Stimulated activated CD4-positive, alpha-beta T cell treated with anti-CD3 and anti-CD28 coated beads, Interleukin-1b, Interleukin-23, amount 100 ng/mL, for 24 hours (primary cell): Measurements from ENCODE around the gene RANBP6.

Experiments used
- DNase-seq, 4 experiments: peaks; one replicate each; pipeline ENCODE4 v3.0.0-alpha.2; 2020; ENCODE audit warnings: low read depth in 4 of 4, low spot score in 1 of 4

The RANBP6 gene

GRCh38 chr9:6007058-6007769 is 8.2 kb downstream of the RANBP6 start:
- DNase-seq, result peak; percentile 5 to 97 (median 90)

DNA sequence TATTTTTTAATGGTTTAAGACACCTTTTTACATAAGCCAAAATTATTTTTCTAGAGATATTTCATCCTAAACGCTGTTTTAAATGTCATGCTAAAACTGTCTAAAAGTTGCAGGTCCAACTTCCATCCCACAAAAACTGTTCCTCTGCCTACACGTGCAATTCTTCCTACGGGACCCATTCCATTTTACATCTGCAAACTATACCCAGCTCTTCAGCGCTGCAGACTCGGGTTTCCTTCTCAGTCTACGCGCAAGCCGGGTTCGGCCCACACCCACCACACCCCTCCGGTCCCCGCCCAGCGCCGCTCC is 8.7 kb downstream of the RANBP6 start:
- DNase-seq, result peak in 1 of 4 experiments; percentile 89

DNA sequence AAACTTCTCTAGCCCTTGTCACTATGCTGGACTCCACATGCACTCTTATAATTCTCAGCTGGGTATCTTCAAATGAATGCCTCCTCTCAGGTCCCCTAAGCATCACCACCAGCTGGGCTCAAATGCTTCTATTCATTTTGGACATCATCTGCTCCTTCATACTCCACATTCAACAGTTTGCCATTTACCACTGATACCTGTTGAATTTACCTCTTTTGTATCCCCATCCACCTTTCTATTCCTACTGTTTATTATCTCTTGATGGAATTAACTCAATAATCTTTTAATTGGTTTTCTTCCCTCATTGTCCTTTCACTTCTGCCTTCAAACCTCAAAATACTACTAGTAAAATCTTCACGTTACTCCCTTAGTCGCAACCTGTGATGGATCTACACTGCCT is 14.5 kb downstream of the RANBP6 start:
- DNase-seq, result no peak

DNA sequence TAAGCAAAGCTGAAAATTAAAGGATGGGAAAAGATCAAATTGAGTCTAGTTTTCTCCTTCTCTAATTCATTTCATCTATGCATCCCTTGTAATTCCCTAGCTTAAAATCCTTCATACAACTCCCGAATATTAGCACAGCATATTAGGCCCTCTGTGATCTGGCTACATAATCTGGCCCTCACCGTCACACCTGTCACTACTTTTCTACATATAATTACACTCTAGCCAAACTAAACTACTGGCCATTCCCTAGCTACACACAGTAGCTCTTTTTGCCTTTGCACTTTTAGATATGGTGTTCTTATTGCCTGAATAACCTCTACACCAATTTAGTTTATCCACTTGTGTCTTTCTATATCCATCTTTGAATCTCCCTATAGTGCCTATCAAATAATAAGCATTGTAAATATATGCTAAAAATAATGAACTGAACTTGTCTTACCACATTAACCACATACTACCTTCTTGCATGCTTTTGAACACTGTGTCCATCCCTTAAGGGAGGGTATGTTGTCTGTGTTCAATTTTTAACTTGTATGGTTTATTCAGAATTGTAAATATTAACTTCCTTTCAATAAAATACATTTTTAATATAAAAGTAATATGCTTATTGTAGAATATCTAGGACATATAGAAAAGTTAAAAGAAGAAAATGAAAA is 15.9 kb downstream of the RANBP6 start:
- no peak for DNase-seq

GRCh38 chr9:5994493-5994892 is 20.9 kb downstream of the RANBP6 start:
- DNase-seq, result no peak

DNA sequence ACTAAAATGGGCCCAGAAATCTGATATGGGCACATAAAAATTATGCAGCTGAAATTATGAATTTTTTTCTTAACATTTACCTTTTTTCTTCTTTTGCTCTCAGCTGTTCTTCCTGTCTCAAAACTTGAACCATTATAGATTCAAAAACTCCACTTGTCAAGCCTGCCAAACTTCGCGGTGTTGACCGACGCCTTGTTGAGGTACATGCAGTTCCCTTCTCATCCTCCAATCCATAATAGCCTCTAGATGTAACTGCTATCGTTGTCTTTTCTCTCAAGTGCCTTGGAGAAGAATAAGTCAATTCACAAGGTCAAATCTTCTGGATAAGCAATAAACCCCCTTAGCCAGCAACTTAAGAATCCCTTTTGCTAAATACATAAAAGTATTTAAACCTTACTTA is 27.2 kb downstream of the RANBP6 start:
- no peak for DNase-seq

GRCh38 chr9:5983042-5983441 is 32.4 kb downstream of the RANBP6 start:
- no peak for DNase-seq

- DNase-seq, result no peak
Measured at GRCh38 chr9:5982317-5982716, 33.1 kb downstream of the RANBP6 start.

DNA sequence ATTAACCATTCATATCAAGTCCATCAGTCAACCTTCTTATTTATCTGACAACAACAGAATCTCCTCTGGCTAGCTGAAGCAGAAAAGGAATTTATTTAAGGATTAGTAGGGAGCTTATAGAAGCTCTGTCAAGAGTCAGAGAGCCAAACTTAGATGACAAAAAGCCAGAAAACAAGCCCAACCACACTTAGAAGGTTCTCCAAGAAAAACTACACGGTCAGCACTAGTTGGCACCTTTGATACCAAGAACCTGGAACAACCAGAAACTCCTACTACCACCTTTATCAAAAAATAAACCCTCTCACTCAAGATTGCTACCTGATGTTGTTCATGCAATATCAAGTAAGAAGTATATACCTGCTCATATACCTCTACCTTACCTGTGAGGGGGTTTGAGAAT is 36.9 kb downstream of the RANBP6 start:
- DNase-seq, result no peak

- DNase-seq, result no peak
Measured at GRCh38 chr9:5976674-5977397, 38.6 kb downstream of the RANBP6 start.

- no peak for DNase-seq
Measured at GRCh38 chr9:5971740-5972139, 43.7 kb downstream of the RANBP6 start.
